Central memory CD4-positive, alpha-beta T cell (primary cell): ENCODE data around the gene CYFIP2.
A peak's percentile ranks its signal among the peaks of the same experiment; 100 is the strongest.

Experiments
- DNase-seq: peaks from one replicate; pipeline ENCODE4 v3.0.0; 2022

The CYFIP2 gene

GRCh38 chr5:157259699-157260098 lies 6.2 kb upstream of the CYFIP2 start:
- no peak for DNase-seq

GRCh38 chr5:157263496-157264090 lies 2.3 kb upstream of the CYFIP2 start:
- no peak for DNase-seq

- peak; percentile 44 for DNase-seq
Observed at GRCh38 chr5:157266286-157267007, 524 bp downstream of the CYFIP2 start.

GRCh38 chr5:157267025-157267424 lies 1.1 kb downstream of the CYFIP2 start:
- DNase-seq: no peak

- DNase-seq: no peak
Observed at GRCh38 chr5:157267761-157268480, 2.0 kb downstream of the CYFIP2 start.

- DNase-seq: no peak
Observed at GRCh38 chr5:157269165-157269671, 3.3 kb downstream of the CYFIP2 start.

GRCh38 chr5:157269761-157270272 lies 3.9 kb downstream of the CYFIP2 start:
- DNase-seq: no peak

GRCh38 chr5:157270771-157271170 lies 4.8 kb downstream of the CYFIP2 start:
- DNase-seq: no peak

- peak; percentile 95 for DNase-seq
Observed at GRCh38 chr5:157271740-157272271, 5.9 kb downstream of the CYFIP2 start.

- DNase-seq: no peak
Observed at GRCh38 chr5:157273131-157273556, 7.2 kb downstream of the CYFIP2 start.

- DNase-seq: no peak
Observed at GRCh38 chr5:157275403-157275802, 9.5 kb downstream of the CYFIP2 start.

GRCh38 chr5:157278319-157279037 lies 12.6 kb downstream of the CYFIP2 start:
- no peak for DNase-seq

- no peak for DNase-seq
Observed at GRCh38 chr5:157279605-157280239, 13.8 kb downstream of the CYFIP2 start.

- no peak for DNase-seq
Observed at GRCh38 chr5:157280927-157281326, 15.0 kb downstream of the CYFIP2 start.

GRCh38 chr5:157282150-157282549 lies 16.2 kb downstream of the CYFIP2 start:
- no peak for DNase-seq

GRCh38 chr5:157283434-157283833 lies 17.5 kb downstream of the CYFIP2 start:
- DNase-seq: no peak

GRCh38 chr5:157284458-157285212 lies 18.7 kb downstream of the CYFIP2 start:
- no peak for DNase-seq

- no peak for DNase-seq
Observed at GRCh38 chr5:157285310-157286035, 19.6 kb downstream of the CYFIP2 start.

GRCh38 chr5:157286761-157287211 lies 20.9 kb downstream of the CYFIP2 start:
- DNase-seq: no peak

- DNase-seq: no peak
Observed at GRCh38 chr5:157288405-157289163, 22.7 kb downstream of the CYFIP2 start.
